GM19351 (cell line): ENCODE results near the gene CFP.

Experiments
- ATAC-seq: cut with Tn5 transposase; IDR thresholded peaks from one replicate; pipeline ENCODE4 v1.9.1; 2021; ENCODE audit warnings: mild to moderate bottlenecking, moderate library complexity; ENCODE audit not compliant: unreplicated experiment

The CFP gene

GRCh38 chrX:47638816-47639215 lies 9.1 kb upstream of the CFP start:
- ATAC-seq, result no peak

GRCh38 chrX:47637546-47638195 lies 7.9 kb upstream of the CFP start:
- ATAC-seq, result no peak

- ATAC-seq, result no peak
Observed at GRCh38 chrX:47634871-47635575, 5.3 kb upstream of the CFP start.

DNA sequence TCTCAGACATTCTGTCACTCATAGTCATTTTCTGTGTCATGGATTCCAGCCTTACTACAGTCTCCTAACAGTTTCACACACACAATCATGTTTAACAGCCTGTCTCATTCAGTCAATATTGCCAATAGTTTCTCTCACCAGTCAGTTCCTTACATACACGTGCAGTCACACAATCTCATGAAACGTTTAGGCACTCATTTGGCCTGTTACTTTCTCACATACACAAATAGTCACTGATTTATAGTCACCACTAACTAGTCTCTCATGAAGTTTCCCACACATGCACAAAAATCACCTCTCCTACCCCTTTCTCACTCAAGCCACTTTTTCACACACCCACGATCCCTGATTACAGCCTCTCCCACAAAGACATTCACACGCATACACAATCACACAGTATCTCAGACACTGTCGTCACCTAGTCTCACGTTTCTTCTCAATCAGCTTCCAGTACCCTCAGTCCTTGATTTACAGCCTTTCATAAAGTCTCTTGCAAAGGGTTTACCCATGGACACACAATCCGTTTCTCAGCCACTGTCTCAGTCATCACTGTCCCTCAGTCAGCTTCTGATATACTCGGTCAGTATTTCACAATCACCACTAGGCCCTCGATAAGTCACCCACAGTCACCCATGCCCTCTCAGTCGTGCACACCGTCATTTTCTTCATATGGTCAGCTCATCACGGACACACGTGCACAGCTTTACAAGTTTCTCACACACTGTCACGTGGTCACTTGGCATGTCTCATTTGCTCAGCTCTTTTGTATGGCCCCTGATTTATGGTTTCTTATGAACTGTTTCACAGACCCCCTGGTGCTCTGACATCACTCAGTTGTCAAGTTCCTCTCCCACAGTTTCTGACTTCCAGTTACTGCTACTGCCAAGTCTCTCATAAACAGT lies 4.2 kb upstream of the CFP start:
- no peak for ATAC-seq

DNA sequence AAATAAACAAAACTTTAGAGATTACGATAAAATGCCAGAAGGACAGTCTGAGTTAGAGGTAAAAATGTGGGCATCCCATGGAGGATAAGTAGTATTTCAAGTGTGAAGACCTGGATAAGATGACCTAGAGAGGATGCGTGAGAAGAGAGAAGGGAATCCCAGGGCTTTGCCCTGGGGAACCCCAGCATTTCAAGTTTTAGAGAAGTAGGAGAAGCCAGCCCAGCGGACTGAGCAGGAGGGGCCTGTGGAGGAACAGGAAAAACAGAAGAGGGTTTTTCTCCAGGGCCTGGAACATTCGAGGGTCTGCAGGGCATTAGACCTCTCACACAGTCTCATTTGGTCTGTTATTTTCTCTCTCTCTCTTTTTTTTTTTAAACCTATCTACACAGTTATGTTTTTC lies 2.9 kb upstream of the CFP start:
- no peak for ATAC-seq

GRCh38 chrX:47631676-47632075 lies 1.9 kb upstream of the CFP start:
- ATAC-seq, result no peak

DNA sequence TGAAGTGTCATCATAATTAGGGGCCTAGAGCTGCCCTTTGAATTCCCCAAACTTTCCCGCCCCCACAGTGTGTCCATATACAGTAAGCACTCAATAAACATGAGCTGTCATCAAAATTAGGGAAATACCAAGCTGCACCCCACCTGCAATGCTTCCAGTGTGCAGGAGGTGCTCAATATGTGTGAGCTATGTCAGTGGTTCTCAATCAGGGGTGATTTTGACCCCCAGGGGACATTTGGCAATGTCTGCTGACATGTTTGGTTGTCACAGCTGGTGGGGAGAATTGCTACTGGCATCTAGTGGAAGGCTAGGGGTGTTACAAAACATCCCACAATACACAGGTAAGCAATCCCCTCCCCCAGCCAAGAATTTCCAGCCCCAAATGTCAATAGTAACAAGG lies 748 bp downstream of the CFP start:
- ATAC-seq, result no peak

- ATAC-seq, result no peak
Observed at GRCh38 chrX:47625365-47625764, 4.4 kb downstream of the CFP start.

DNA sequence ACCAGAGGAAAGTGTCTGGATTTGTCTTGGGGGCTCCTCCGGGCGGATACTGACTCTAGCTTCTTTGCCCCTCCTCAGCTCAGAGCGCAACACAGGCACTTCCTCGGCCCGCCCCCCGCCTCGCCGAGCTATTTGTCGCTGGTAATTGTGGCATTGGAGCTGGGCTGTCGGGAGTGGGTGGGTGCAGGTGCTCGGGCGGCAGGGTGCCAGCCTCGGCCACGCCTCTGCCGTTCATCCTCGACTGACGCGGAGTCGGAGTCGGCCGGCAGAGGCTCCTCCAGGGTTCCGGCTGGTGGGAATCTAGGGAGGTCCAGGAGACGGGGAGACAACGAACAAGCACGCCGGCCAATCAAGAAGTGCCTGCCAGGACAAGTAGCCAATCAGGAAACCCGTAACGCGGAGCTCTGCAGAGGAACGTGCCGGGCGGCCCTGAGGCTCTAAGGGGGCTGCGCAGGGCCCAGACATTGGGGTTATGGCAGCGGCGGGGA lies 6.1 kb downstream of the CFP start:
- ATAC-seq, result no peak

DNA sequence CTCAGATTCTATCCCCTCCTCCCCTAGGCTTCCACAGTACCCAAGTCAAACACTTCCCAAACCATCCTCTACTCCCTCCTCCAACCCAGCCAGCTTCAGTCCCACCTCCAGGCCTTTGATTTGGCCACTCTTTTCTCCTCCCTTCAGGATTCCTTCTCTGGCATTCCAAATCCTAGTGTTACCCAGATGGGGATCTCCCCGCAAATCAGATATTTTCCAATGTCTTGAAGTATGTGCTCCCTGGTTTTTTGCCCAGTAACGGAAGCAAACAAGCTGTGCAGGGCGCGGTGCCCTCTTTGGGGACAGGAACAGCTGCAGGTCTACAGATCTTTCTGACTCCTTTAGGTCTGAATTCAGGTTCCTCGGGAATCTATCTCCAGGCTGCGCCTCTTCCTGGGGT lies 7.9 kb downstream of the CFP start:
- ATAC-seq, result no peak

- no peak for ATAC-seq
Observed at GRCh38 chrX:47620303-47620685, 9.4 kb downstream of the CFP start.

- peak; percentile 80 for ATAC-seq
Observed at GRCh38 chrX:47619486-47620302, 10.0 kb downstream of the CFP start, which contains the start of gene SYN1. Gene SYN1 (minus strand): TSS chrX:47619857. CDS start chrX:47619728, 129 bp downstream.

GRCh38 chrX:47618923-47619485 lies 10.7 kb downstream of the CFP start:
- no peak for ATAC-seq

DNA sequence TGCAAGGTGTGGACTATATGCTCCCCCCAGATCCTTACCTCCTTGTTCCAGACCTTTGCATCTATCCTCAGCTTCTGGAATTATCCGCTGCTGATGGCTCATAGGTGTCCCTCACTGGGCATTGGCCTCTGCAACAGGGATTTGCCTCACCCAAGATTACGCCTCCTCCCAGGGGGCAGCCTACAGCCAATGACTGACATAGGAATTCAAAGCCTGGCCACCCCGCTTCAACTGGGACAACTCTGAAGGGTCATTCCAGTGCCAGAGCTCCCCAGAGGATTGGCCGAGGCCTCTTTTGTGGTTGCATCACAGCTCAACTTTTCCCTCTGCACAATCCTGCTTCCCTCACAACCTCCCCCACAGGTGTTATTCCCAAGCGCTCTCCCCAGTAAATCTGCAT lies 15.1 kb downstream of the CFP start:
- no peak for ATAC-seq

DNA sequence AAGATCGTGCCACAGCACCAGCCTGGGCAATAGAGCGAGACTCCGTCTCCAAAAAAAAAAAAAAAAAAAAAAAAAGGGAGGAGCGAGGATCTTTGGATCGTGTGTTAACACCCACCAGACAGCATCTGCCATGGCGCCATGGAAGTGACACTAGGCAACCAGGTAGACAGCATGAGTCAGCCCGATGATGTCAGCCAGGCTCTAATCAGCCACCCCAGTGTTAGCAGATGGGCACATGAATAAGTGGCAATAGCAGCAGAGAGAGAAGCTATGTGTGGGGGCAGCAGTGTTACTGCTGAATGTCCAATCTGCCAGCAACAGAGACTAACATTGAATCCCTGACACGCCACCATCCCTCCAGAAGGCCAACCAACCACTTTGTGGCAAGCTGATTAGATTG lies 16.6 kb downstream of the CFP start:
- no peak for ATAC-seq

GRCh38 chrX:47612418-47612817 lies 17.3 kb downstream of the CFP start:
- ATAC-seq, result no peak

GRCh38 chrX:47611926-47612325 lies 17.8 kb downstream of the CFP start:
- ATAC-seq, result no peak

- ATAC-seq, result no peak
Observed at GRCh38 chrX:47611489-47611888, 18.2 kb downstream of the CFP start.

DNA sequence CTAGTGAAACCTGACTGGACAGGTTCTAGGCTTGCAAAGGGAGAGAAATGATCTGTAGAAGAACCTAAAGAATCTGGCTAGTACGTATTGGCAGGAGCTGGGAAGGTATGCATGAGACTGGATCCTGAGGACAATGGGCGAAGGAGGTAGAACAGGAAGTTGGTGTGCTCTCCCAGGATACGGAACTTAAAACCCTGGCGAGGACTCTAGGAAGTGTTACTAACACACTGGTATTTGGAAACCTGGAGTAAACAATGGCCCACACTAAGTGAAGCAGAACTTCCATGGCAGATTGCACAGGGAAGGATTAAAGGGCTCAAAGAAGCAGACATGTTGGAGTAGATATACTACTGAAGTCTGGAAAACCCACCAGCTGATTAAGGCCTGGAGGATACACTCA lies 19.2 kb downstream of the CFP start:
- ATAC-seq, result no peak

GRCh38 chrX:47608130-47608810 lies 21.5 kb downstream of the CFP start:
- no peak for ATAC-seq
